ENCODE data around the gene FBLN2. TPM values are rescaled to one million over a fixed set of nuclear protein-coding genes. Genes with fewer than 3 reads are reported as not detected.

Gene FBLN2
- polyA plus RNA-seq, 3 donors, result 0.08 TPM; not detected in 2

DNA sequence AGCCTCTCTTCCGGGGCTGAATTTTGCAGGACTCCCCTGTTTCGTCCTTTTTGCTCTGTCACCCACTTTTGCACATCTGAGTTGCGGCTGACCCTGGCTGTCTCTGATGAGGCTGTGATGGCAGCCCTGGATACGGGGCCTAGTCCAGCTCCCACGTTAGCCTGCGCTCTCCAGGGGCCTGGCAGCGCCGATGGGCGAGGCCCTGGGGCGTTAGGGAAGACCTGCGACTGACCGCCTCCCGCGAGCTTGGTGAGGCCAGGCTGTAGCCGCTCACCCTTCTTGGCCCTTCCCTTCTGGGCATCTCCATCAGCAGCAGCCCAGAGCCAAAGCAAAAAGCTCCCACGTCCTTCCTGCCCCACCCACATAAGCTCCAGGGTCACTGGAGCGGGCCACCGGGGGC is 85.2 kb downstream of the FBLN2 start:
- TF ChIP-seq, protein P1, sequence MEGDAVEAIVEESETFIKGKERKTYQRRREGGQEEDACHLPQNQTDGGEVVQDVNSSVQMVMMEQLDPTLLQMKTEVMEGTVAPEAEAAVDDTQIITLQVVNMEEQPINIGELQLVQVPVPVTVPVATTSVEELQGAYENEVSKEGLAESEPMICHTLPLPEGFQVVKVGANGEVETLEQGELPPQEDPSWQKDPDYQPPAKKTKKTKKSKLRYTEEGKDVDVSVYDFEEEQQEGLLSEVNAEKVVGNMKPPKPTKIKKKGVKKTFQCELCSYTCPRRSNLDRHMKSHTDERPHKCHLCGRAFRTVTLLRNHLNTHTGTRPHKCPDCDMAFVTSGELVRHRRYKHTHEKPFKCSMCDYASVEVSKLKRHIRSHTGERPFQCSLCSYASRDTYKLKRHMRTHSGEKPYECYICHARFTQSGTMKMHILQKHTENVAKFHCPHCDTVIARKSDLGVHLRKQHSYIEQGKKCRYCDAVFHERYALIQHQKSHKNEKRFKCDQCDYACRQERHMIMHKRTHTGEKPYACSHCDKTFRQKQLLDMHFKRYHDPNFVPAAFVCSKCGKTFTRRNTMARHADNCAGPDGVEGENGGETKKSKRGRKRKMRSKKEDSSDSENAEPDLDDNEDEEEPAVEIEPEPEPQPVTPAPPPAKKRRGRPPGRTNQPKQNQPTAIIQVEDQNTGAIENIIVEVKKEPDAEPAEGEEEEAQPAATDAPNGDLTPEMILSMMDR (IDR thresholded peaks at IDR 0.05), result no peak
- no peak overlapping the region for H3K27ac Mint-ChIP-seq

DNA sequence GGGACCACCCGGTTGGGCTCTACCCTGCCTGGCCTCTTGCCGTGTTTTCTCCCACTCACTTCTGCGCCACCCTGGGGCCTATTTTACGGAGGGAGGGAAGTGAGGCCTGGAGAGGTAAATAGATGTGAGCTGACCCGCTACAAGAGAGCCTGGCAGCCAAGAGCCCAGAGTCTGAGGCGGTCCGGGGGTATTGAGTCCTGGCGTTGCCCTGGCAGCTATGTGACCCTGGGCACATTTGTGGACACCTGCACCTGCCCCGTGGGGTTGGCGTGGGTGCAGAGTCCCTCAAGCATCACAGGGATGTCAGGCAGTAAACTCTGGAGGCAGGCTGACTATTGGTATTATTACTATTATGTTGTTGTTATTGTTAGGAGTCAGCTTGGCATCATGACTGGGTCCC is 85.7 kb downstream of the FBLN2 start:
- Histone ChIP-seq H3K27me3 (ENCODE audit: control insufficient read depth in 2 of 2, insufficient read depth in 2 of 2, low read length in 2 of 2) (no peaks in the 10 kb centered on the region), H3K36me3 (replicated peaks in 1 of 2; ENCODE audit: control insufficient read depth in 1 of 2, insufficient read depth in 2 of 2, low read length in 2 of 2) (no peaks in the 10 kb centered on the region), H3K9me3 (replicated peaks in 1 of 2; ENCODE audit: control insufficient read depth in 1 of 2, insufficient read depth in 1 of 2, low read length in 2 of 2) (no peaks in the 10 kb centered on the region), H3K4me3 (replicated peaks in 1 of 3; ENCODE audit: low read depth in 2 of 3, low read length in 3 of 3) (no peak overlapping the region), H3K4me1 (ENCODE audit: control insufficient read depth in 1 of 2, insufficient read depth in 2 of 2, low read length in 2 of 2) (no peaks in the 10 kb centered on the region), H3K4me2 (replicated peaks; ENCODE audit: extremely low read depth, low read length, poor library complexity, severe bottlenecking) (no peak overlapping the region), H3K9ac (ENCODE audit: insufficient read depth, low read length, poor library complexity, severe bottlenecking) (no peak overlapping the region), H4K20me1 (ENCODE audit: insufficient read depth, low read length) (no peaks in the 10 kb centered on the region), H2AFZ (ENCODE audit: insufficient read depth, low read depth, low read length, poor library complexity, severe bottlenecking) (no peak overlapping the region), H3K79me2 (ENCODE audit: insufficient read depth, low read length) (no peaks in the 10 kb centered on the region), H3K27ac (ENCODE audit: low read depth in 1 of 2, low read length in 2 of 2) (no peak overlapping the region)
- Mint-ChIP-seq H3K27ac (no peak overlapping the region), H3K36me3 (no peaks in the 10 kb centered on the region), H3K27me3 (ENCODE audit: low read depth in 3 of 3) (peaks cover 0 to 2% (median 1%) of the 10 kb centered on the region in 3 donors), H3K9me3 (peaks cover 0 to 3% (median 0%) of the 10 kb centered on the region in 7 donors), H3K4me3 (no peak overlapping the region), H3K4me1 (no peaks in the 10 kb centered on the region)
- intact Hi-C loops (cut with micrococcal nuclease), result no loop called here
- DNase-seq, result no peak
- TF ChIP-seq, protein P1 (IDR thresholded peaks at IDR 0.05), result no peak
- 82% methylated on average over 8 of the region's 10 CpGs for WGBS (ENCODE audit: insufficient coverage)

More for the DNA sequence above, 85.2 kb downstream of the FBLN2 start:
- H3K79me2 ChIP-seq (ENCODE audit: insufficient read depth, low read length), result no peaks in the 10 kb centered on the region
- no peak for DNase-seq
- no peak overlapping the region for H3K4me3 Mint-ChIP-seq
- no peaks in the 10 kb centered on the region for H4K20me1 ChIP-seq (ENCODE audit: insufficient read depth, low read length)
- H3K4me1 Mint-ChIP-seq, result no peaks in the 10 kb centered on the region
- H3K27ac ChIP-seq (ENCODE audit: low read depth in 1 of 2, low read length in 2 of 2), result no peak overlapping the region
- H3K9me3 ChIP-seq (replicated peaks in 1 of 2; ENCODE audit: control insufficient read depth in 1 of 2, insufficient read depth in 1 of 2, low read length in 2 of 2), result no peaks in the 10 kb centered on the region
- H3K36me3 Mint-ChIP-seq, result no peaks in the 10 kb centered on the region
- H3K4me1 ChIP-seq (ENCODE audit: control insufficient read depth in 1 of 2, insufficient read depth in 2 of 2, low read length in 2 of 2), result no peaks in the 10 kb centered on the region
- peaks cover 0 to 3% (median 0%) of the 10 kb centered on the region in 7 donors for H3K9me3 Mint-ChIP-seq
- no peaks in the 10 kb centered on the region for H3K27me3 ChIP-seq (ENCODE audit: control insufficient read depth in 2 of 2, insufficient read depth in 2 of 2, low read length in 2 of 2)
- intact Hi-C loops (cut with micrococcal nuclease), result no loop called here
- H3K27me3 Mint-ChIP-seq (ENCODE audit: low read depth in 3 of 3), result peaks cover 1 to 2% (median 1%) of the 10 kb centered on the region in 3 donors
- no peak overlapping the region for H3K4me3 ChIP-seq (replicated peaks in 1 of 3; ENCODE audit: low read depth in 2 of 3, low read length in 3 of 3)
- H2AFZ ChIP-seq (ENCODE audit: insufficient read depth, low read depth, low read length, poor library complexity, severe bottlenecking), result no peak overlapping the region
- no peaks in the 10 kb centered on the region for H3K36me3 ChIP-seq (replicated peaks in 1 of 2; ENCODE audit: control insufficient read depth in 1 of 2, insufficient read depth in 2 of 2, low read length in 2 of 2)
- 96% methylated on average over 17 of the region's 18 CpGs for WGBS (ENCODE audit: insufficient coverage)
- no peak overlapping the region for H3K9ac ChIP-seq (ENCODE audit: insufficient read depth, low read length, poor library complexity, severe bottlenecking)
- no peak overlapping the region for H3K4me2 ChIP-seq (replicated peaks; ENCODE audit: extremely low read depth, low read length, poor library complexity, severe bottlenecking)

Measured in CD14-positive monocyte (primary cell).